Measurements from ENCODE around the gene CGRRF1. TPM values are rescaled to one million over a fixed set of nuclear protein-coding genes. Genes with fewer than 3 reads are reported as not detected.

CGRRF1 gene
- total and polyA plus RNA-seq, 2 of the 13 experiments (the other 11 are each of a cell fraction or from before 2014, with no cell fraction given), result 16.8 to 18.2 TPM

- TF ChIP-seq SNAPC5 (CRISPR knock-in tag; IDR thresholded peaks at IDR 0.05; ENCODE audit: borderline replicate concordance) (no peak), KMT2B (CRISPR knock-in tag; IDR thresholded peaks at IDR 0.05) (peak; percentile 96), HDAC1 (CRISPR knock-in tag; IDR thresholded peaks at IDR 0.05) (peak; percentile 82), ZNF850 (CRISPR knock-in tag; conservative IDR thresholded peaks at IDR 0.05) (0 out of 2 replicates have a peak, but pooled peaks have one; percentile 34), GLI4 (CRISPR knock-in tag; IDR thresholded peaks at IDR 0.05; ENCODE audit: borderline replicate concordance) (peak; percentile 88; the same call in 1 of the 2 replicates), MED1 (CRISPR knock-in tag; IDR thresholded peaks at IDR 0.05) (peak; percentile 79), POGZ (CRISPR knock-in tag; IDR thresholded peaks at IDR 0.05) (peak; percentile 97), YEATS4 (CRISPR knock-in tag; IDR thresholded peaks at IDR 0.05; ENCODE audit: borderline replicate concordance) (peak; percentile 62; the same call in 1 of the 2 replicates), MTERF4 (CRISPR knock-in tag; IDR thresholded peaks at IDR 0.05) (peak; percentile 94; the same call in 1 of the 2 replicates), HMGA1 (CRISPR knock-in tag; conservative IDR thresholded peaks at IDR 0.05) (no peak), ZNF280B (CRISPR knock-in tag; IDR thresholded peaks at IDR 0.05; ENCODE audit: borderline replicate concordance) (no peak), SPEN (CRISPR knock-in tag; IDR thresholded peaks at IDR 0.05; ENCODE audit: low read depth) (peak; percentile 89), ZNF547 (CRISPR knock-in tag; IDR thresholded peaks at IDR 0.05) (peak; percentile 91), KAT2B (IDR thresholded peaks at IDR 0.05; ENCODE audit: borderline replicate concordance, low read depth, low read length) (no peak), ZNF607 (CRISPR knock-in tag; IDR thresholded peaks at IDR 0.05; ENCODE audit: borderline replicate concordance) (peak; percentile 77; the same call in 1 of the 2 replicates)
- TF ChIP-seq, protein P1, sequence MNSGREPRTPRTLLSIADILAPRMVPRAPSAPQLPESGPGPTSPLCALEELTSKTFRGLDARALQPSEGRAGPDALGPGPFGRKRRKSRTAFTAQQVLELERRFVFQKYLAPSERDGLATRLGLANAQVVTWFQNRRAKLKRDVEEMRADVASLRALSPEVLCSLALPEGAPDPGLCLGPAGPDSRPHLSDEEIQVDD (CRISPR knock-in tag; IDR thresholded peaks at IDR 0.05; ENCODE audit: borderline replicate concordance), result no peak
- TF ChIP-seq, protein P2, sequence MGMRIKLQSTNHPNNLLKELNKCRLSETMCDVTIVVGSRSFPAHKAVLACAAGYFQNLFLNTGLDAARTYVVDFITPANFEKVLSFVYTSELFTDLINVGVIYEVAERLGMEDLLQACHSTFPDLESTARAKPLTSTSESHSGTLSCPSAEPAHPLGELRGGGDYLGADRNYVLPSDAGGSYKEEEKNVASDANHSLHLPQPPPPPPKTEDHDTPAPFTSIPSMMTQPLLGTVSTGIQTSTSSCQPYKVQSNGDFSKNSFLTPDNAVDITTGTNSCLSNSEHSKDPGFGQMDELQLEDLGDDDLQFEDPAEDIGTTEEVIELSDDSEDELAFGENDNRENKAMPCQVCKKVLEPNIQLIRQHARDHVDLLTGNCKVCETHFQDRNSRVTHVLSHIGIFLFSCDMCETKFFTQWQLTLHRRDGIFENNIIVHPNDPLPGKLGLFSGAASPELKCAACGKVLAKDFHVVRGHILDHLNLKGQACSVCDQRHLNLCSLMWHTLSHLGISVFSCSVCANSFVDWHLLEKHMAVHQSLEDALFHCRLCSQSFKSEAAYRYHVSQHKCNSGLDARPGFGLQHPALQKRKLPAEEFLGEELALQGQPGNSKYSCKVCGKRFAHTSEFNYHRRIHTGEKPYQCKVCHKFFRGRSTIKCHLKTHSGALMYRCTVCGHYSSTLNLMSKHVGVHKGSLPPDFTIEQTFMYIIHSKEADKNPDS (CRISPR knock-in tag; IDR thresholded peaks at IDR 0.05), result 0 out of 2 replicates have a peak, but pooled peaks have one; percentile 7
- TF ChIP-seq, protein P3, sequence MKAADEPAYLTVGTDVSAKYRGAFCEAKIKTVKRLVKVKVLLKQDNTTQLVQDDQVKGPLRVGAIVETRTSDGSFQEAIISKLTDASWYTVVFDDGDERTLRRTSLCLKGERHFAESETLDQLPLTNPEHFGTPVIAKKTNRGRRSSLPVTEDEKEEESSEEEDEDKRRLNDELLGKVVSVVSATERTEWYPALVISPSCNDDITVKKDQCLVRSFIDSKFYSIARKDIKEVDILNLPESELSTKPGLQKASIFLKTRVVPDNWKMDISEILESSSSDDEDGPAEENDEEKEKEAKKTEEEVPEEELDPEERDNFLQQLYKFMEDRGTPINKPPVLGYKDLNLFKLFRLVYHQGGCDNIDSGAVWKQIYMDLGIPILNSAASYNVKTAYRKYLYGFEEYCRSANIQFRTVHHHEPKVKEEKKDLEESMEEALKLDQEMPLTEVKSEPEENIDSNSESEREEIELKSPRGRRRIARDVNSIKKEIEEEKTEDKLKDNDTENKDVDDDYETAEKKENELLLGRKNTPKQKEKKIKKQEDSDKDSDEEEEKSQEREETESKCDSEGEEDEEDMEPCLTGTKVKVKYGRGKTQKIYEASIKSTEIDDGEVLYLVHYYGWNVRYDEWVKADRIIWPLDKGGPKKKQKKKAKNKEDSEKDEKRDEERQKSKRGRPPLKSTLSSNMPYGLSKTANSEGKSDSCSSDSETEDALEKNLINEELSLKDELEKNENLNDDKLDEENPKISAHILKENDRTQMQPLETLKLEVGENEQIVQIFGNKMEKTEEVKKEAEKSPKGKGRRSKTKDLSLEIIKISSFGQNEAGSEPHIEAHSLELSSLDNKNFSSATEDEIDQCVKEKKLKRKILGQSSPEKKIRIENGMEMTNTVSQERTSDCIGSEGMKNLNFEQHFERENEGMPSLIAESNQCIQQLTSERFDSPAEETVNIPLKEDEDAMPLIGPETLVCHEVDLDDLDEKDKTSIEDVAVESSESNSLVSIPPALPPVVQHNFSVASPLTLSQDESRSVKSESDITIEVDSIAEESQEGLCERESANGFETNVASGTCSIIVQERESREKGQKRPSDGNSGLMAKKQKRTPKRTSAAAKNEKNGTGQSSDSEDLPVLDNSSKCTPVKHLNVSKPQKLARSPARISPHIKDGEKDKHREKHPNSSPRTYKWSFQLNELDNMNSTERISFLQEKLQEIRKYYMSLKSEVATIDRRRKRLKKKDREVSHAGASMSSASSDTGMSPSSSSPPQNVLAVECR (CRISPR knock-in tag; IDR thresholded peaks at IDR 0.05; ENCODE audit: borderline replicate concordance), result peak; percentile 84; the same call in 1 of the 2 replicates
These were observed at the start of gene CGRRF1 (continued) for GRCh38 chr14:54509546-54510501.

All from HepG2 (cell line).